IMR-90 (cell line): ENCODE measurements around the gene DPYSL5. TPM values are rescaled to one million over a fixed set of nuclear protein-coding genes. Genes with fewer than 3 reads are reported as not detected.

Source experiments
- ATAC-seq: fragments of 200-7000 bp; cut with Tn5 transposase; 2 replicates; pipeline ENCODE4 v1.9.1; 2020; ENCODE audit warnings: low read depth, mild to moderate bottlenecking, moderate library complexity
- BruUV-seq: library from RNA; stranded (reverse); fragments of 400-500 nt; replicated peaks from 2 replicates; lab custom pipeline; 2021; lab: Mats Ljungman, UMichigan
- CTCF ChIA-PET: fragments of 300-600 bp; formaldehyde crosslinking; extraction: SDS; loops from one replicate; lab custom pipeline; 2021; ENCODE audit warnings: antibody characterized with exemption; lab: Yijun Ruan, JAX
- POLR2A ChIA-PET: fragments of 300-600 bp; sonication (Branson Sonifier 250); formaldehyde crosslinking; loops from one replicate; lab custom pipeline; 2022; ENCODE audit warnings: antibody characterized with exemption; ENCODE audit not compliant: unreplicated experiment; lab: Charles Lee
- DNase-seq: peaks from one replicate; pipeline ENCODE4 v3.0.0; 2013
- H2AFZ ChIP-seq: replicated peaks from 2 replicates; pipeline ENCODE3; 2013; ENCODE audit warnings: low read length, mild to moderate bottlenecking; ENCODE audit not compliant: poor library complexity
- H2AK5ac ChIP-seq: 2 replicates; pipeline ENCODE4 v1.6.1; 2013; ENCODE audit warnings: low read depth, low read length, inconsistent platforms
- H2AK9ac ChIP-seq: replicated peaks from 2 replicates; pipeline ENCODE3; 2013; ENCODE audit warnings: mild to moderate bottlenecking, low read depth, low read length, moderate library complexity; ENCODE audit not compliant: poor library complexity
- H2BK120ac ChIP-seq: 2 replicates; pipeline ENCODE4 v1.6.1; 2013; ENCODE audit warnings: low read depth, low read length, inconsistent platforms
- H2BK15ac ChIP-seq: 3 replicates; pipeline ENCODE4 v1.6.1; 2013; ENCODE audit warnings: low read depth, low read length, inconsistent platforms
- H2BK20ac ChIP-seq: 2 replicates; pipeline ENCODE4 v1.6.1; 2013; ENCODE audit warnings: low read depth, mild to moderate bottlenecking, inconsistent platforms, low read length, moderate library complexity
- H2BK5ac ChIP-seq: 2 replicates; pipeline ENCODE4 v1.6.1; 2013; ENCODE audit warnings: mild to moderate bottlenecking, low read depth, low read length, inconsistent platforms; ENCODE audit not compliant: poor library complexity, severe bottlenecking
- H3K14ac ChIP-seq: replicated peaks from 2 replicates; pipeline ENCODE4 v1.6.1; 2013; ENCODE audit warnings: low read depth, low read length, inconsistent platforms
- H3K18ac ChIP-seq: 2 replicates; pipeline ENCODE4 v1.6.1; 2013; ENCODE audit warnings: low read depth, low read length, control low read depth
- H3K23ac ChIP-seq: 2 replicates; pipeline ENCODE4 v1.6.1; 2013; ENCODE audit warnings: low read depth, low read length, inconsistent platforms
- H3K27ac ChIP-seq: 2 replicates; pipeline ENCODE4 v1.5.1; 2013; ENCODE audit warnings: mild to moderate bottlenecking, control low read depth, low read length; ENCODE audit not compliant: insufficient read depth
- H3K27me3 ChIP-seq: 2 replicates; pipeline ENCODE4 v1.6.1; 2013; ENCODE audit warnings: low read length; ENCODE audit not compliant: control insufficient read depth, insufficient read depth
- H3K36me3 ChIP-seq: 2 replicates; pipeline ENCODE4 v1.6.1; 2013; ENCODE audit warnings: low read length, mixed read lengths; ENCODE audit not compliant: control insufficient read depth, insufficient read depth
- H3K4ac ChIP-seq: 2 replicates; pipeline ENCODE4 v1.6.1; 2013; ENCODE audit warnings: low read depth, low read length, inconsistent platforms
- H3K4me1 ChIP-seq: 2 replicates; pipeline ENCODE4 v1.6.1; 2013; ENCODE audit warnings: low read length, mixed read lengths; ENCODE audit not compliant: control insufficient read depth, insufficient read depth
- H3K4me2 ChIP-seq: 2 replicates; pipeline ENCODE4 v1.6.1; 2013; ENCODE audit warnings: low read depth, mild to moderate bottlenecking, control low read depth, low read length, moderate library complexity
- H3K4me3 ChIP-seq: 2 replicates; pipeline ENCODE4 v1.5.1; 2013; ENCODE audit warnings: low read depth, mild to moderate bottlenecking, control low read depth, low read length, moderate library complexity; ENCODE audit not compliant: insufficient read depth
- H3K56ac ChIP-seq: 2 replicates; pipeline ENCODE4 v1.6.1; 2013; ENCODE audit warnings: low read length, inconsistent platforms; ENCODE audit not compliant: insufficient read depth; ENCODE audit errors: extremely low read depth
- H3K79me1 ChIP-seq, 2 experiments: 2 replicates each; pipeline ENCODE4 v1.6.1; 2013; ENCODE audit warnings: low read length in 2 of 2, inconsistent platforms in 1 of 2, low read depth in 1 of 2
- H3K9ac ChIP-seq: 2 replicates; pipeline ENCODE4 v1.6.1; 2013; ENCODE audit warnings: low read depth, low read length, control low read depth
- H3K9me1 ChIP-seq: 2 replicates; pipeline ENCODE4 v1.6.1; 2013; ENCODE audit warnings: low read length, inconsistent platforms; ENCODE audit not compliant: insufficient read depth
- H3K9me3 ChIP-seq: 2 replicates; pipeline ENCODE4 v1.6.1; 2013; ENCODE audit warnings: low read length; ENCODE audit not compliant: control insufficient read depth, insufficient read depth
- H4K20me1 ChIP-seq: 2 replicates; pipeline ENCODE4 v1.6.1; 2013; ENCODE audit warnings: low read length, inconsistent platforms; ENCODE audit not compliant: insufficient read depth
- H4K5ac ChIP-seq: 2 replicates; pipeline ENCODE4 v1.6.1; 2013; ENCODE audit warnings: mild to moderate bottlenecking, low read depth, low read length, control low read depth
- H4K8ac ChIP-seq, 2 experiments: 2 replicates each; pipeline ENCODE4 v1.6.1; 2013; ENCODE audit warnings: low read depth in 2 of 2, low read length in 2 of 2, control low read depth in 1 of 2, inconsistent platforms in 1 of 2
- H4K91ac ChIP-seq: 2 replicates; pipeline ENCODE4 v1.6.1; 2013; ENCODE audit warnings: low read depth, low read length, inconsistent platforms; ENCODE audit not compliant: insufficient read depth
- BHLHE40 ChIP-seq: fragments of 150-350 bp; IDR thresholded peaks from 2 replicates; pipeline ENCODE4 v1.6.1; 2016; ENCODE audit warnings: mild to moderate bottlenecking, low read depth, low read length
- CEBPB ChIP-seq: IDR thresholded peaks from 2 replicates; pipeline ENCODE4 v1.6.1; 2012; ENCODE audit warnings: low read depth, low read length, improper control_type of control experiment
- ELK1 ChIP-seq: fragments of 150-350 bp; IDR thresholded peaks from 2 replicates; pipeline ENCODE4 v1.6.1; 2016; ENCODE audit warnings: low read depth, mild to moderate bottlenecking, low read length, moderate library complexity, borderline replicate concordance
- FOS ChIP-seq: fragments of 150-350 bp; IDR thresholded peaks from 2 replicates; pipeline ENCODE4 v1.6.1; 2016; ENCODE audit warnings: low read depth, low read length
- MAFK ChIP-seq: IDR thresholded peaks from 2 replicates; pipeline ENCODE4 v1.6.1; 2012; ENCODE audit warnings: low read depth, low read length, improper control_type of control experiment
- MAZ ChIP-seq: IDR thresholded peaks from 2 replicates; pipeline ENCODE4 v1.6.1; 2012; ENCODE audit warnings: low read depth, mild to moderate bottlenecking, low read length, improper control_type of control experiment, moderate library complexity, borderline replicate concordance
- MXI1 ChIP-seq: IDR thresholded peaks from 2 replicates; pipeline ENCODE4 v1.6.1; 2012; ENCODE audit warnings: low read depth, mild to moderate bottlenecking, low read length, moderate library complexity, borderline replicate concordance
- NFE2L2 ChIP-seq: fragments of 150-350 bp; IDR thresholded peaks from 2 replicates; pipeline ENCODE4 v1.6.1; 2016; ENCODE audit warnings: low read depth, mild to moderate bottlenecking, low read length
- POLR2A ChIP-seq: IDR thresholded peaks from 2 replicates; pipeline ENCODE4 v1.6.1; 2012; ENCODE audit warnings: mild to moderate bottlenecking, low read depth, low read length
- RAD21 ChIP-seq: IDR thresholded peaks from 2 replicates; pipeline ENCODE4 v1.6.1; 2012; ENCODE audit warnings: low read length, improper control_type of control experiment
- RCOR1 ChIP-seq: IDR thresholded peaks from 2 replicates; pipeline ENCODE4 v1.6.1; 2012; ENCODE audit warnings: mild to moderate bottlenecking, low read length, improper control_type of control experiment; ENCODE audit not compliant: insufficient replicate concordance
- RFX5 ChIP-seq: IDR thresholded peaks from 2 replicates; pipeline ENCODE4 v1.8.0; 2012; ENCODE audit warnings: low read depth, mild to moderate bottlenecking, low read length, moderate library complexity
- SMC3 ChIP-seq: fragments of 150-350 bp; IDR thresholded peaks from 2 replicates; pipeline ENCODE4 v1.6.1; 2016; ENCODE audit warnings: low read depth, mild to moderate bottlenecking, antibody characterized with exemption, low read length, moderate library complexity
- USF2 ChIP-seq: fragments of 150-350 bp; IDR thresholded peaks from 2 replicates; pipeline ENCODE4 v1.6.1; 2017; ENCODE audit warnings: mild to moderate bottlenecking, antibody characterized with exemption, low read length, low read depth
- WGBS, 2 experiments: methylation state at CpG; one replicate each; pipeline versions ENCODE4 v1.1.5 to v1.1.7; 2013; ENCODE audit warnings: missing lambda C conversion rate in 2 of 2; ENCODE audit not compliant: insufficient read length in 1 of 2; ENCODE audit errors: extremely low coverage in 2 of 2; 5-methylcytosine and 5-hydroxymethylcytosine counted together
- dilution Hi-C: fragments of 300-500 bp; cut with HindIII; formaldehyde crosslinking; loops from one replicate; pipeline ENCODE4 v1.14.3; 2018; ENCODE audit warnings: low sequenced_read_pairs; ENCODE audit not compliant: unreplicated experiment
- in situ Hi-C: fragments of 300-500 bp; cut with MboI; formaldehyde crosslinking; loops from 3 replicates; pipeline ENCODE4 v1.14.3; 2019; ENCODE audit warnings: low sequenced_read_pairs, inconsistent platforms, mixed read lengths
- intact Hi-C: fragments of 100-400 bp; cut with micrococcal nuclease; formaldehyde crosslinking; loops from 2 replicates; pipeline ENCODE4 v1.10.0; 2022
- polyA plus RNA-seq, 3 experiments: library from polyadenylated mRNA; depleted of rRNA; stranded (reverse); fragments of >200 nt; gene quantifications; 2 replicates each; pipeline ENCODE4 v1.2.3, GENCODE V29; 2012; ENCODE audit warnings: low replicate concordance in 1 of 3
- total RNA-seq: library from RNA; depleted of rRNA; stranded (reverse); fragments of >200 nt; gene quantifications from 2 replicates; pipeline ENCODE4 v1.2.3, GENCODE V29; 2012

The DPYSL5 gene
- total and polyA plus RNA-seq, 2 of the 4 experiments (the other 2 are of a cell fraction), result not detected

- H3K9me1 ChIP-seq, result no peaks in the 10 kb centered on the region
- H2BK20ac ChIP-seq, result no peak overlapping the region
- no CpG with 5 or more reads among the region's 5 CpGs for WGBS, 2 experiments
- dilution Hi-C loops (no loop called here), in situ Hi-C loops (no loop called here), intact Hi-C loops (loop anchor here (5.0 kb wide), 1 partner anchor 41 kb away; no protein-coding TSS in a partner anchor)
- no peaks in the 10 kb centered on the region for H3K79me1 ChIP-seq
- H3K27ac ChIP-seq, result no peak overlapping the region
- H3K4me3 ChIP-seq, result no peak overlapping the region
- H2BK120ac ChIP-seq, result no peak overlapping the region
- H3K27me3 ChIP-seq, result peaks cover 72% of the 10 kb centered on the region
- no peak overlapping the region for H4K5ac ChIP-seq
- no peak overlapping the region for H2AFZ ChIP-seq
- ATAC-seq (no peak), DNase-seq (no peak)
- H3K36me3 ChIP-seq, result no peaks in the 10 kb centered on the region
- H2BK15ac ChIP-seq, result no peak overlapping the region
- CTCF ChIA-PET, result interaction anchor here (0.6 kb wide), 1 partner anchor 10 kb away, joined by 3 read pairs; no protein-coding TSS in a partner anchor
- H3K18ac ChIP-seq, result no peak overlapping the region
- no peak overlapping the region for H3K23ac ChIP-seq
- H3K14ac ChIP-seq, result no peak overlapping the region
- H4K91ac ChIP-seq, result no peak overlapping the region
- H3K9ac ChIP-seq, result no peak overlapping the region
- no peaks in the 10 kb centered on the region for H3K4me1 ChIP-seq
- no peaks in the 10 kb centered on the region for H3K9me3 ChIP-seq
- H2BK5ac ChIP-seq, result no peak overlapping the region
- POLR2A ChIA-PET, result no interaction called here
- no peak overlapping the region for H2AK9ac ChIP-seq
- H4K8ac ChIP-seq, result no peak overlapping the region
- no peak overlapping the region for H3K4ac ChIP-seq
- no peak for TF ChIP-seq USF2
- TF ChIP-seq ELK1, result no peak
- no peak for TF ChIP-seq POLR2A
- TF ChIP-seq RFX5, result no peak
- TF ChIP-seq BHLHE40, result no peak
- no peak for TF ChIP-seq MAZ
- TF ChIP-seq MAFK, result no peak
- TF ChIP-seq CEBPB, result no peak
- no peak for TF ChIP-seq FOS
- no peak for TF ChIP-seq SMC3
- TF ChIP-seq NFE2L2, result no peak
- TF ChIP-seq MXI1, result no peak
- TF ChIP-seq RAD21, result no peak
- no peak for TF ChIP-seq RCOR1
- H3K4me2 ChIP-seq, result no peak overlapping the region
- no peak overlapping the region for H3K56ac ChIP-seq
- no peak overlapping the region for H2AK5ac ChIP-seq
- H4K20me1 ChIP-seq, result no peaks in the 10 kb centered on the region
- BruUV-seq, result no TSS peak
Measured at GRCh38 chr2:26903676-26904075, 55.7 kb downstream of the DPYSL5 start.
